DND-41 (cell line): ENCODE data around the gene TXNL1.

ENCODE experiments used
- CTCF ChIP-seq: IDR thresholded peaks from 2 replicates; pipeline ENCODE4 v1.5.1; 2012; ENCODE audit warnings: borderline replicate concordance, low read length, moderate library complexity, mild to moderate bottlenecking; ENCODE audit not compliant: poor library complexity, severe bottlenecking; ENCODE audit errors: extremely low read depth
- EZH2 ChIP-seq: IDR thresholded peaks from 3 replicates; pipeline ENCODE4 v1.6.1; 2012; ENCODE audit warnings: borderline replicate concordance, low read depth, mild to moderate bottlenecking, moderate library complexity, low read length, inconsistent platforms; ENCODE audit not compliant: severe bottlenecking

GRCh38 chr18:56639104-56639381, 651 bp upstream of the TXNL1 start:
- TF ChIP-seq CTCF = no peak
- no peak for TF ChIP-seq EZH2
